SHP77 treated with DMSO at 0.1 percent for 48 hours (cell line): ENCODE data around the gene POFUT2.

Experiments used
- DNase-seq: peaks from one replicate; lab custom pipeline; 2025; lab: John Stamatoyannopoulos, UW

POFUT2 gene

DNA sequence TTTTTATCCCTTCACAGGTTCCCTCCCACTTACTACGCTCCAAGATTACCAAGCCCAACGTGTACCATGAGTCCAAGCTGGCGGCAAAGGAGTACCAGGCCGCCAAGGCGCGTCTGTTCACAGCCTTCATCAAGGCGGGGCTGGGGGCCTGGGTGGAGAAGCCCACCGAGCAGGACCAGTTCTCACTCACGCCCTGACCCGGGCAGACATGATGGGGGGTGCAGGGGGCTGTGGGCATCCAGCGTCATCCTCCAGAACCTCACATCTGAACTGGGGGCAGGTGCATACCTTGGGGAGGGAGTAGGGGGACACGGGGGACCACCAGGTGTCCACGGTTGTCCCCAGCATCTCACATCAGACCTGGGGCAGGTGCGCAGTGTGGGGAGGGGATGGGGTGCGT, 65.7 kb downstream of the POFUT2 start:
- DNase-seq: no peak

DNA sequence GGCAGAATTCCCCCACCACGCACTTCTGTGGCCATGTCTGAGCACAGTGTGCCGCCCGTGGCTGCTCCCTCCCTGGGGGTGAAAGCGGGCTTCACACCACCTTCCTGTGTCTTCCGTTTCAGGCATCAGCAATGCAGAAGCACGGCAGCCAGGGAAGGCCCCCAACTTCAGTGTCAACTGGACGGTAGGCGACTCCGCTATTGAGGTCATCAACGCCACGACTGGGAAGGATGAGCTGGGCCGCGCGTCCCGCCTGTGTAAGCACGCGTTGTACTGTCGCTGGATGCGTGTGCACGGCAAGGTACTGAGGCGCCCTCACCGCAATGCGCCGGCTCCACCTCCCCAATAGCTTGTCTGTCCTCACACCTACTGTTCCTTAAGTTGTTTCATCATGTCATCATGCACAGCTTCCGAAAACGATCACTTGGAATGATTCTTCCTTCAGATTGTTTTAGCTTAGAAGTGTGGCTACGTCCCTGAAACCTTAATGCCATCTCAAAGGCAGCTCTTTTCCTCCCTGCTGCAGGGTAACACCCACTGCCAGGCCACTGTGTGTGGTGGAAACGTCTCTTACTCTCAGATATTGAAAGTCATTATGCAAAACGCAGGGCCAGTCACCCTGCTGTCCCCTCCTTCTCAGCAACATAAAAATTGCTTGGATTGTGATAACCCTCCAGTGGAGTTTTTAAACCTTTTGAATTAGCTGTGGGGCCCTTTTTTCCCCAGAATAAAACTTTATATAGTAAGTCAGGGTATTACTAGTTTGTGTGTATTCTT, 66.8 kb downstream of the POFUT2 start:
- no peak for DNase-seq

DNA sequence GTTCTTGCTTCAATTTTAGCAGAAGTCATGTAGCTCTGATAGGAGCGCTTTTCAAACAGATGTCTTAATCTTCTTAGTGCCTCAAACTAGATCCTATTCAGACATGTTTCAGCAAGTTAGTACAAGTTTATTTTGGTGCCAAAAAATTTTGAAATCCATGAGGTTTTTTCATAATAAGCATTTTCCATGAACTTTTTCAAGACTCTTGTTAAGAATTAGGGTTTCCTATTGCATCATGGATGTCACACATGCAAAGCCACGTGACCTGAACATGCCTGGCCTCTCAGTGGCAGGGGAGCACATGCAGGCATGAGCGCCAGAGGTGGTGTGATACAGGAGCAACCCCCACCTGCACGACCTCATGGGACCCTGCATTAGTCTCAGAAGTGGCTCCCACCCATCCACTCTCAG, 67.6 kb downstream of the POFUT2 start:
- no peak for DNase-seq

DNA sequence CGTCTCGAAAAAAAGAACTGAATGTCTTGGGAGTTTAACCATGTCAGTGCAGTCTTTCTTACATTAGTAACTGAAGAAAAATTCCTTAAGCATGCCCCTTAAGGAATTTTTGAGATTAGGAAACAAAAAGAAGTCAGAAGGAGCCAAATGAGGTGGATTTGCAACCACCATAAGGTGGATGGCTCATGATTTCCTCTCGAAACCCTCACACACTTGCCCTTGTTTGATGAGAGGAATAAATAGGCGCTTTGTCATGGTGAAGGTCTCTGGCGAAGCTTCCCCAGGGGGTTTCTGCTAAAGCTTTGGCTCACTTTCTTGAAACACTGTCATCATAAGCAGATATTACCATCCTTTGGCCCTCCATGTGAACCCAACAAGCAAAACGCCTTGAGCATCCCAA, 68.2 kb downstream of the POFUT2 start:
- DNase-seq: no peak

DNA sequence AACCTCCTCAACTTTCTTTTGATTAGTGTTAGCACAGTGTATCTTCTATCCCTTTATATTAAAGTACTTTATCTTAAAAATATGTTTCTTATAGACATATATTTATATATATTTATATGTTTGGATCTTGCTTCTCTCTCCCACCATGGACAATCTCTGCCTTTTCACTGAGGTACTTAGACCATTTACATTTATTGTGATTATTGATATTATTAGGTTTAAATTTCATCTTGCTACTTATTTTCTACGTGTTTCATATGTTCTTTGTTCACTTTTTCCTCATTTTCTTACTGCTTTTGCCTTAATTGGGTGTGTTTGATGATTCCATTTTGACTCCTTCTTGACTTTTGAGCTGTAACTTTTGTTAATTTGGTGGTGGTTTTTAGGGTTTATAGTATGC, 70.7 kb downstream of the POFUT2 start:
- DNase-seq: no peak

GRCh38 chr21:45215213-45215612, 72.5 kb downstream of the POFUT2 start:
- no peak for DNase-seq
